Esophagus squamous epithelium (tissue), 5 donors: Measurements from ENCODE around the gene ATP8B4. TPM values are rescaled to one million over a fixed set of nuclear protein-coding genes. Genes with fewer than 3 reads are reported as not detected.

Experiments used
- DNase-seq: peaks from one replicate; lab custom pipeline; 2025; lab: John Stamatoyannopoulos, UW
- H3K27ac ChIP-seq, 4 donors: fragments of 200-600 bp; sonication (generic); one replicate each; pipeline ENCODE4 v1.5.1; 2016 to 2019; ENCODE audit warnings: mild to moderate bottlenecking in 1 of 4
- H3K27me3 ChIP-seq, 4 donors: fragments of 200-600 bp; sonication (generic); 1 replicate in 3 of 4; 2 replicates in 1 of 4; pipeline versions ENCODE4 v1.5.1 to v1.6.0; 2017 to 2021; ENCODE audit warnings: antibody characterized with exemption in 1 of 4
- H3K36me3 ChIP-seq, 3 donors: fragments of 200-600 bp; sonication (generic); one replicate each; pipeline ENCODE4 v1.5.1; 2016 to 2019
- H3K4me1 ChIP-seq, 3 donors: fragments of 200-600 bp; sonication (generic); one replicate each; pipeline ENCODE4 v1.5.1; 2017 to 2019
- H3K4me3 ChIP-seq, 4 donors: fragments of 200-600 bp; sonication (generic); 1 replicate in 3 of 4; 2 replicates in 1 of 4; pipeline ENCODE4 v1.5.1; 2016 to 2019; ENCODE audit warnings: mild to moderate bottlenecking in 2 of 4, moderate library complexity in 1 of 4
- H3K9me3 ChIP-seq, 3 donors: fragments of 200-600 bp; sonication (generic); one replicate each; pipeline ENCODE4 v1.5.1; 2016 to 2019
- POLR2A ChIP-seq, 4 donors: fragments of 450-650 bp; IDR thresholded peaks; one replicate each; pipeline ENCODE4 v1.6.1; 2017; ENCODE audit warnings: antibody characterized with exemption in 4 of 4, mild to moderate bottlenecking in 4 of 4, moderate library complexity in 3 of 4
- WGBS, 2 donors: methylation state at CpG; one replicate each; pipeline ENCODE4 v1.1.5; 2018; 5-methylcytosine and 5-hydroxymethylcytosine counted together
- intact Hi-C: fragments of 100-400 bp; cut with DNase I; formaldehyde crosslinking; loops from one replicate; pipeline ENCODE4 v1.15.0; 2022
- total RNA-seq, 4 donors: library from RNA; depleted of rRNA; stranded (reverse); fragments of >200 nt; gene quantifications; one replicate each; pipeline ENCODE4 v1.1.0, GENCODE V29; 2016
- TF ChIP-seq, protein P1 (sequence below), 6 experiments: fragments of 450-650 bp in 4 of 6; fragments of 200-600 bp in 2 of 6; sonication (generic) in 2 of 6; IDR thresholded peaks; one replicate each; pipeline ENCODE4 v1.5.1; 2016 to 2019; ENCODE audit warnings: antibody characterized with exemption in 6 of 6, mild to moderate bottlenecking in 4 of 6, moderate library complexity in 4 of 6
- donor health status: DM: yes; HTN: yes; CAD: no.

Gene ATP8B4
- total RNA-seq, 4 donors from 2014 or later: 0.97 to 6.7 (median 2.9) TPM

DNA sequence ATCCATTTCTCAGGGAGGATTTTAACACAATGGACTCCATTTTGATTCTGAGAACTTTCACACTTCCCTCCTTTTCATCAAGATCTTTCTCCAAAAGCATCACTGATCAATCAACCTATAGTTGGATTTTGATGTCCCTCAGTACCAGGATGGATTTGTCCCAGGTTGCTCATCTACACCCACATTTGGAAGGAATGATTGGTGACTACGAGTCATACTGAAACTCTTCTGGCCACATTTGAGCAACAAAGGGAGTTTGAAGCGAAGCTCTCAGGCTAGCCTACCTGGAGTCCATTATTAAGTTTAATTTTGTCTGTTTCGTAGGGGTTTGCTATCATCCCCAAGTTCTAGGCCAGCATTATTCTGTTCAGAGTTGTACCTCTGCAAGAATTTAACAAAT, 31.3 kb upstream of the ATP8B4 start:
- Histone ChIP-seq H3K4me1 (peaks cover 0 to 34% (median 0%) of the 10 kb centered on the region in 3 donors), H3K9me3 (no peaks in the 10 kb centered on the region), H3K27ac (no peak overlapping the region), H3K36me3 (no peaks in the 10 kb centered on the region), H3K4me3 (no peak overlapping the region), H3K27me3 (no peaks in the 10 kb centered on the region)
- WGBS, 2 donors: 74 to 81% methylated on average over 3 of the region's 3 CpGs
- TF ChIP-seq, protein P1, sequence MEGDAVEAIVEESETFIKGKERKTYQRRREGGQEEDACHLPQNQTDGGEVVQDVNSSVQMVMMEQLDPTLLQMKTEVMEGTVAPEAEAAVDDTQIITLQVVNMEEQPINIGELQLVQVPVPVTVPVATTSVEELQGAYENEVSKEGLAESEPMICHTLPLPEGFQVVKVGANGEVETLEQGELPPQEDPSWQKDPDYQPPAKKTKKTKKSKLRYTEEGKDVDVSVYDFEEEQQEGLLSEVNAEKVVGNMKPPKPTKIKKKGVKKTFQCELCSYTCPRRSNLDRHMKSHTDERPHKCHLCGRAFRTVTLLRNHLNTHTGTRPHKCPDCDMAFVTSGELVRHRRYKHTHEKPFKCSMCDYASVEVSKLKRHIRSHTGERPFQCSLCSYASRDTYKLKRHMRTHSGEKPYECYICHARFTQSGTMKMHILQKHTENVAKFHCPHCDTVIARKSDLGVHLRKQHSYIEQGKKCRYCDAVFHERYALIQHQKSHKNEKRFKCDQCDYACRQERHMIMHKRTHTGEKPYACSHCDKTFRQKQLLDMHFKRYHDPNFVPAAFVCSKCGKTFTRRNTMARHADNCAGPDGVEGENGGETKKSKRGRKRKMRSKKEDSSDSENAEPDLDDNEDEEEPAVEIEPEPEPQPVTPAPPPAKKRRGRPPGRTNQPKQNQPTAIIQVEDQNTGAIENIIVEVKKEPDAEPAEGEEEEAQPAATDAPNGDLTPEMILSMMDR (IDR thresholded peaks at IDR 0.05): no peak
- TF ChIP-seq POLR2A (IDR thresholded peaks at IDR 0.05): no peak
- DNase-seq: no peak
- intact Hi-C loops: no loop called here

DNA sequence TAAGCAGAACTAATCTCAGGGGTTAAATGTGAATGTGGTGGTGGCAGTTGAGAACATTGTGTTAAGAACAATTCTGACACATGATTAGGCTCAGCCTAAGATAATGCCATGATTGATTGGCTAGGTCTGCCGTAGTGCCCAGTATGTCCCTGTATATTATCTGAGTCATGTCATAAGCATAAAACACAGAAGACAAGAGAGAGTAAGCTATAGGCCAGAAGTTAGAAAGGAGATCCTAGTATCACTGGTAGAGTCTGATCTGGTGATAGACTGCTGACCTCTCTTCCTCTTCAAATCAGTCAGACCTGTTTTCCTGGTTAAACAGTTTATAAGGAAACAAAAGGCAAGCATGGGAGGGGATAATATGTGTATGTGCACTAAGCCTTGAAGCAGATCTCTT, 30.1 kb upstream of the ATP8B4 start:
- DNase-seq: no peak
- Histone ChIP-seq H3K27ac (peak overlapping the region in 2 of 4 donors; percentile 20 to 27), H3K27me3 (no peaks in the 10 kb centered on the region), H3K4me3 (no peak overlapping the region), H3K9me3 (no peaks in the 10 kb centered on the region), H3K36me3 (no peaks in the 10 kb centered on the region), H3K4me1 (peaks cover 0 to 38% (median 0%) of the 10 kb centered on the region in 3 donors)
- WGBS, 2 donors: 21 to 24% methylated on average over 1 of the region's 1 CpG
- intact Hi-C loops: loop anchor here (10.0 kb wide), 1 partner anchor 1284 kb away; no protein-coding TSS in a partner anchor
- no peak for TF ChIP-seq POLR2A (IDR thresholded peaks at IDR 0.05)
- TF ChIP-seq, protein P1 (IDR thresholded peaks at IDR 0.05): no peak

GRCh38 chr15:50148362-50148963, 29.4 kb upstream of the ATP8B4 start:
- peaks cover 0 to 38% (median 0%) of the 10 kb centered on the region in 3 donors for H3K4me1 ChIP-seq
- 76 to 77% methylated on average over 4 of the region's 4 CpGs for WGBS, 2 donors
- H3K36me3 ChIP-seq: no peaks in the 10 kb centered on the region
- TF ChIP-seq, protein P1 (IDR thresholded peaks at IDR 0.05): peak in 5 of 6 experiments; percentile 37 to 70 (median 51)
- no peak for TF ChIP-seq POLR2A (IDR thresholded peaks at IDR 0.05)
- intact Hi-C loops: loop anchor here (10.0 kb wide), 1 partner anchor 1284 kb away; no protein-coding TSS in a partner anchor
- H3K27me3 ChIP-seq: no peaks in the 10 kb centered on the region
- H3K27ac ChIP-seq: peak overlapping the region in 2 of 4 donors; percentile 20 to 27
- no peaks in the 10 kb centered on the region for H3K9me3 ChIP-seq
- H3K4me3 ChIP-seq: no peak overlapping the region
- DNase-seq: no peak

DNA sequence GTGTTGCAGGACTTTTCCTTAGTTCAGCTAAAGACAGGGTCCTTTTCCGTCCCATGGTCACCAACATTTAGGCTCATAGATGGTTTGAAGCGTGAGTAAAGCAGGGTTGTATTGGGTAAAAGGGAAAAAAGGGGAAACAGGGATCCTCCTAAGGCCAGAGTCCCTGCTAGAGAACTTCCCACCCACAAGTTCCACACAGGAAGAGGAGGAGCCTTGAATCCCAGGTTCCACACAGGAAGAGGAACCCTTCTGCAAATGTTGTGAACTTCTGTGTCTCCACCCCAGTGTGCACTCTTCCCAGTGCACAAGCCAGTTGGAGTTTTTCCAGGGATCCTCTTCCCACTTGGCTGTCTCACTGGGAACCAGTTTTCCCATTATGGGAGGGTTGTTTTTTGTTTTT, 27.6 kb upstream of the ATP8B4 start:
- no peak for DNase-seq
- H3K27ac ChIP-seq: no peak overlapping the region
- no peaks in the 10 kb centered on the region for H3K27me3 ChIP-seq
- no peak overlapping the region for H3K4me3 ChIP-seq
- peaks cover 0 to 38% (median 0%) of the 10 kb centered on the region in 3 donors for H3K4me1 ChIP-seq
- TF ChIP-seq POLR2A (IDR thresholded peaks at IDR 0.05): no peak
- TF ChIP-seq, protein P1 (IDR thresholded peaks at IDR 0.05): no peak
- no peaks in the 10 kb centered on the region for H3K9me3 ChIP-seq
- 88 to 91% methylated on average over 2 of the region's 2 CpGs for WGBS, 2 donors
- no peaks in the 10 kb centered on the region for H3K36me3 ChIP-seq
- intact Hi-C loops: loop anchor here (10.0 kb wide), 1 partner anchor 1282 kb away; no protein-coding TSS in a partner anchor

GRCh38 chr15:50145451-50145872, 26.4 kb upstream of the ATP8B4 start:
- intact Hi-C loops: loop anchor here (10.0 kb wide), 1 partner anchor 1281 kb away; no protein-coding TSS in a partner anchor
- no peak overlapping the region for H3K27ac ChIP-seq
- no peaks in the 10 kb centered on the region for H3K9me3 ChIP-seq
- H3K4me3 ChIP-seq: no peak overlapping the region
- H3K36me3 ChIP-seq: no peaks in the 10 kb centered on the region
- WGBS, 2 donors: 0 to 5% methylated on average over 2 of the region's 2 CpGs
- TF ChIP-seq, protein P1 (IDR thresholded peaks at IDR 0.05): peak; percentile 41 to 72 (median 58)
- no peak for TF ChIP-seq POLR2A (IDR thresholded peaks at IDR 0.05)
- no peaks in the 10 kb centered on the region for H3K27me3 ChIP-seq
- no peak for DNase-seq
- peaks cover 0 to 33% (median 0%) of the 10 kb centered on the region in 3 donors for H3K4me1 ChIP-seq
